Spleen (tissue), 3 donors: Measurements from ENCODE around the gene RHBDD1.
"Not testable (repeated sequence)": the region's sequence is repeated elsewhere in the genome, so short reads cannot be mapped to it uniquely, and the experiment has no call there.

Experiments
- POLR2A ChIP-seq, 3 donors: fragments of 450-650 bp; IDR thresholded peaks; one replicate each; pipeline ENCODE4 v1.5.1; 2017; ENCODE audit warnings: antibody characterized with exemption in 3 of 3, mild to moderate bottlenecking in 1 of 3
- POLR2AphosphoS5 ChIP-seq, 3 donors: sonication (generic); formaldehyde crosslinking; IDR thresholded peaks; one replicate each; pipeline ENCODE4 v1.5.1; 2017; ENCODE audit warnings: antibody characterized with exemption in 3 of 3

DNA sequence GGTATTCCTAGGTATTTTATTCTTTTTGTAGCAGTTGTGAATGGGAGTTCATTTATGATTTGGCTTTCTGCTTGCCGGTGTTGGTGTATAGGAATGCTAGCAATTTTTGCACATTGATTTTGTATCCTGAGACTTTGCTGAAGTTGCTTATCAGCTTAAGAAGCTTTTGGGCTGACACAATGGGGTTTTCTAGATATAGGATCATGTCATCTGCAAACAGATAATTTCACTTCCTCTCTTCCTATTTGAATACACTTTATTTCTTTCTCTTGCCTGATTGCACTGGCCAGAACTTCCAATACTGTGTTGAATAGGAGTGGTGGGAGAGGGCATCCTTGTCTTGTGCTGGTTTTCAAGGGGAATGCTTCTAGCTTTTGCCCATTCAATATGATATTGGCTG is 7.1 kb downstream of the RHBDD1 start:
- TF ChIP-seq POLR2AphosphoS5, POLR2A (IDR thresholded peaks at IDR 0.05): not testable (repeated sequence)
